GM13977 (cell line): ENCODE results near the gene VGLL4.

ENCODE experiments used
- DNase-seq: peaks from one replicate; pipeline ENCODE4 v3.0.0; 2012; ENCODE audit warnings: low spot score
- CTCF ChIP-seq: IDR thresholded peaks from 2 replicates; pipeline ENCODE4 v1.5.1; 2012; ENCODE audit warnings: mild to moderate bottlenecking, control low read depth; ENCODE audit not compliant: insufficient read depth; ENCODE audit errors: extremely low read depth, missing control alignments
- in situ Hi-C: fragments of 300-500 bp; cut with MboI; formaldehyde crosslinking; loops from one replicate; pipeline ENCODE4 v1.12.0; 2022; ENCODE audit warnings: low sequenced_read_pairs, low pct_unique_long_range_greater_than_20kb, mixed read lengths, inconsistent platforms; ENCODE audit not compliant: unreplicated experiment

VGLL4 gene

GRCh38 chr3:11544412-11545181, 99.1 kb downstream of the VGLL4 start:
- DNase-seq = no peak
- in situ Hi-C loops = no loop called here
- TF ChIP-seq CTCF = no peak

- in situ Hi-C loops = no loop called here
- DNase-seq = no peak
- no peak for TF ChIP-seq CTCF
Observed at GRCh38 chr3:11543948-11544387, 99.7 kb downstream of the VGLL4 start.

- TF ChIP-seq CTCF = no peak
- DNase-seq = no peak
- in situ Hi-C loops = no loop called here
Observed at GRCh38 chr3:11543141-11543947, 100.4 kb downstream of the VGLL4 start.

DNA sequence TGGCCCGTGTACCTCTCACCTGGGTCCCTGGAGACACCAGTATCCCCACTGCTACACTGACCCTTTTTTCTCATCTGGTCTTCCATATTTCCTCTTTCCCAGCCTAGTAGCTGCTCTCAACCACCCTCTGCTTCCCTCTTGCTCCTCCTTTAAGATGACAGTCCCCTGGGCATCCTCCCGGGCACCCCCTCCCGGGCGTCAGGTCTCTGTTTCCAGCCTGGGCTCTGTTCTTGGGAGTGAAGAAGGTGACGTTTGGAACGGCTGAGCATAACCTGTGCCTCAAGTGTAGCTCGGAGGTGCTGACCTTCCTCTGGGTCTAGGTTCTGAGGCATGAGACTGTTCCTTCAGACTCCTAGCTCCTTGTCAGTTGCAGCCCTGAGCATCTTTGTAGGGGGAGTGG, 101.2 kb downstream of the VGLL4 start:
- TF ChIP-seq CTCF = no peak
- no peak for DNase-seq
- in situ Hi-C loops = no loop called here

DNA sequence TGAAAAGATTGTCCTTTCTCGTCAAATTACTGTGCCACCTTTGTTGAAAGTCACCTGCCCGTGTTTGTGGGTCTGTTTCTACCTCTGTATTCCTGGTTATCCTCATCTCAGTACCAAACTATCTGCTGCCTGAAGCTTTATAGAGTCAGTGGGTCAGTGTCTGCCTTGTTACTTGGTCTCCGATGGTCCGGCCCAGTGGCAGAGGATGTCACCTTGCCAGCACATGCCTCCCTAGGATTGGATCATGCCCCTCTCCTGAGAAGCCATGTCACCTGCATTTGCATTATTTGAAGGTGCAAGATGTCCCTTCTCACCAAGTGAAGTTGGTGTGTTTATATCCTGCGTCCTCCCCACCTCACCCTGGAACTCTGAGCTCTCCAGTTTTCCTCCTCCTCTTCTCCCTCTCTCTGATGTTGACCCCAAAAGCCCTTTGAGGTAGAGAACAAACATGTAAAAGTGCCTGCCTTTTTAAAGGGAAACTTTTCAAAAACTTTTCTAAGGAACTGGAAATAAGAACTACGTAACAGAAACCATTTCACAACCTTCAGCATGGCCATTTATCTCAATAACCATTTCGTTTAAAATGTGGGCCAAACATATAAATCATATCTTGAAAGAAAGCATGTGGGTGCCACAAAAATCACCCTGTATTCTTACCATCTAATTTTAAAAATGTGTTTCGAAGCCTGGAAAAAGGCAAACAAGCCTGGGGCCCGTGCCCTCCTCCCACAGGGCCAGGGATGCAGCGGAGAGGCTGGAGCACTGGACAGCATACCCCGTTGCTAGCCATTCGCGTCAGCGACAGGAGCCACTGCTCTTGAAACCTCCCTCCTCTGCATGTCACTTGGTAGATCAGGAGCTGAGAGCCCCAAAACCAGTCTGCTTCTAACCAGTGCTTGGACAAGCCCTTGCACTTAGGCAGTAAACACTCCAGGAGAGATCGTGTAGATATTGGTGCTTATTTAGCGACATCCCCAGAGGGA, 102.1 kb downstream of the VGLL4 start:
- in situ Hi-C loops = no loop called here
- no peak for DNase-seq
- no peak for TF ChIP-seq CTCF

DNA sequence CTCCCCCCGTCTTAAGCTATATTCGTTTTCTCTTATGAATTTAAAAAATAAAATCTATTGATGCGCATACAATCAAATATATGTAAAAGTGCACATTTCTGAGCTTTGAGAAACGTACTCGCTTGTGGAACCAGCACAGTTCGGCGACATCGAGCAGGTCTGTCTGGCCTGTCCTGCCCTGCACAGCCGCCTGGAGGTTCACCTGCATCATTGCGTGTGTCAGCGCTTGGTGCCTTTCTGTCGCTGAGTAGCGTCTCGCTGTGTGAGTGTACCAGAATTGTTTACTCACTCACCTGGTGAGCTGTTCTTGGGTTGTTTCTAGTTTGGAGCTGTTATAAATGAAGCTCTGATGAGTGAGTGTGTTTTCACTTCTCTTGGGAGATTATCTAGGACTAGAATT, 104.0 kb downstream of the VGLL4 start:
- in situ Hi-C loops = no loop called here
- TF ChIP-seq CTCF = no peak
- DNase-seq = no peak
